ENCODE data around the gene SORCS3. TPM values are rescaled to one million over a fixed set of nuclear protein-coding genes. Genes with fewer than 3 reads are reported as not detected.

Gene SORCS3
- polyA plus RNA-seq, 4 donors, result 3.2 to 4.0 (median 3.7) TPM

DNA sequence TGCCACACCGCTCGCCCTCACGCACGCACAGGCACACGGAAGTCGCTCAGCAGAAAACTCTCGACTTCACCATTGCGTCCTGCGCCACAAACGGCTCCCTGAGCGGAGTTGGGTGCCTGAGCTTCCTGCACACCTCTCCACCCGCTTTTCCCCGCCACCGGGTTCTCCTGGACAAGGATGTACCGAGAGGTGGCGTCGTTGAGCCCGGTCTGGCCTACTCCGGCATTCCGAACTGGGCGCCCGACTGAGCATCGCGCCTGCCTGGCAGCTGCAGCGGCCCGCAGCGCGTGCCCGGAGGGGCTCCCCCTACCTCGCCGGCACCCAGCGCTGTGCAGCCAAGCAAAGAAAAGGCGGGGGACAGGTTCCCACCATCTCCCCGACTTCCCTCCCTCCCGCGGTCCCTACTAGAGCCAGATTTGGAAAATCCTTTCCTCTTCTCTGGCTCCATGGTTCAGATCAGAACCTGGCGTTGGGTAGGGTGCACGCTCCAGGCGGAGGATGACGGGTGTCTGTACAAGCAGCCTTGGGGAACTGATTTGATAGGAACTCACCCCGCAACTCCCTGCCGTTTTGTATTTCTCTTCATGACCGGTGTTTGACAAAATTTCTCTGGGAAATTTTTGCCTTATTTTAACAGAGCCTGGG is 1.7 kb downstream of the SORCS3 start:
- peak; percentile 65 to 71 (median 68) for DNase-seq (ENCODE audit: low read depth in 4 of 4, low spot score in 3 of 4)

DNA sequence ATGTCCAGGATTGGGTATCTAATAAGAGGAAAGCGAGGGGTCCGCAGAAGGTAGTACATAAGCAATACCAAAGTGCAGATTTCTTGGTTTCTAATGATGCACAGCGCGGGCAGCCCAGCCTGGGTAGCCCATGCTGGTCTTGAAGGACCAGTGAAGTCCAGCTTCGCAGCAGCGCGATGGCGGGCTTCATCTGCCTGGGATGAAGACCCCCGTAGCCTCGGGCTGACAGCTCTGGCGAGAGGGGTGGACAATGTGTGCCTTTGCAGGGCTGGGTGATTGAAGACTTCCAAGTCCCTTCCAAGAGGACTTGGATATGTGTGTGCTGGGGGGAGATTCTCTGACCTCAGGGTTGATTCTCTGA is 2.2 kb downstream of the SORCS3 start:
- DNase-seq (ENCODE audit: low read depth in 4 of 4, low spot score in 3 of 4), result no peak

DNA sequence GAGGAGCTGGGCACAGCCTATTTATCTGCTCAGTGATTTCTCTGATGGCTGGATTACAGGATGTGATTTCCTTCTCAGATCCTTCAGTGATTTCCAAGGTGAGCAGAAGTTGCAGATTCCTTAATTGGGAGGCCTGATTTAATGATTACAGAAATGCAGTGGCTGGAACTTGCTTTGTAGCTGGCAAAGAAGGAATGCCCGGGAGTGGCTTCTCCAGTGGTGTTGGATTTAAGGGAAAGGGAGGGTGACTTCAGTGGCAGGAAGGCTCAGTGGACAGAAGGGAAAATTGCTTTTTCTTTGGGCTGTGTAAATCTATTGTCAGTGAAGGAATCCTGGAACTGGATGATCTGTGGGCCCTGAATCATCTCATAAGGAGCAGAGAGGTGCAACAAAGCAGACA is 5.1 kb downstream of the SORCS3 start:
- no peak for DNase-seq (ENCODE audit: low read depth in 4 of 4, low spot score in 3 of 4)

DNA sequence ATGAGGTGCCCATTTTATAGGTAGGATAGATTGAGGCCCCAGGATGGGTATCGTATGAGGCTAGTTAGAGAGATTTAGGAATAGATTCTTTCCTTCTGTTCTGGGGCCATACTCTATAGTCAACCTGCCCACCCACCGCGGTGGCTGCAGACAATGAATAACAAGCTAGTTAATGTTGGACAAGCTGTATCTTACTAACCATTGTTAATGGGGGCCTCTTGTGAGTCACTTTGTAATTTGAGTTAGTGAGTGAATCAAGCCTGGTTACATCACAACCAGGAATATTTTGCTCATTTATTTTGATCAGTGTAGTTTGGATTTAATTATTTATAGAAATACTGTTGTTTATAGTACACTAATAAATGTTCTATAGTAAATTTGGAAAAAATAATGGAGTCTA is 7.3 kb downstream of the SORCS3 start:
- no peak for DNase-seq (ENCODE audit: low read depth in 4 of 4, low spot score in 3 of 4)

DNA sequence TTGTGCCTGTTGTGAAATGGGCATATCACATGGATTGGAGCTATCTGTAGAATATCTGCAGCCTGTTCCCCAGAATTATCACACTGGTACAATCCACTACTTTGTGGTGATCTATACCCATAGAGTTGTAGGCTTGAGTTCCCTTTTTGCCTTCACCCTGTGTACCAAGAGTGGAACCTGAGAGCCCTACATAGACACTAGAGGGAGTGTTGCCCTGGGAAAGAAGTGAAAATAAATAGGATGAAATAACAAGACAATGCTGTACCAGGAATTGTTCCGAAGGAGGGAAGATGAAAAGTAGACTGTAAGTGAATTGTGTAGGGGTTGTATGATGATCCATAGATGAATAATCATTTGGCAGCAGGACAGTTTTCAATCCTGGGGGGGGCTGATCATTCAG is 9.0 kb downstream of the SORCS3 start:
- no peak for DNase-seq (ENCODE audit: low read depth in 4 of 4, low spot score in 3 of 4)

DNA sequence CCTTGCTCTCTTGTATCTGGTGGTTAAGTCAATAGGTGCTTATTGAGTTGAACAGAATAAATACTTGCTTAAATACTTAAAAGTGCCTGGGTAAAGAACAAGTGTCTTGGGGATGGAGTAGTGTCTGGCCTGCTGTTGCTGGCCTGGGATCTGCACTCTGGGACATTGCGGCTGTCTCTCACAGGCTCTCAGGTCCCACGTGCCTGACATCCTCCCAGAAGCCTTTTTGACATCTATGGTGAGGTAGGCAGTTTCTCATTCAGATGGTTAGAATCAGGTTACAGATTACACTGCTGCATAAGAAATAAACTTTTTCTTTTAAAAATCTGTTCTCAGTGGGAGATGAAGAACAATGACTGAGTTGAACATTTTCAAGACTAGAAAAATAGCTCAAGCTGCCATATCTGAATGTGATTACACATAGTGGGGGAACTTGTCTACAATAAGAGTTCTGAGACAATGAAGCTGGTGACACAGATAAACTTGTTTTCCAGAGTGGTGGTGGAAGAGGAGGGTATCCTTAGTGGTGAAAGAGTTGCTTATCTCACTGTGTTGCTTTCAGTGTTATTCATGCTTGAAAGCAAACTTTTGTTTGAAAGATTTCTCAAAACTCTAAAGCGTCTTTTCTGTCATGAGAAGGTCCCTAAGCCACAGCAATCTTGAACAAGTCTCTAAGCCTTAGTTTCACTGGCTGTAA is 9.7 kb downstream of the SORCS3 start:
- no peak for DNase-seq (ENCODE audit: low read depth in 4 of 4, low spot score in 3 of 4)

GRCh38 chr10:104657036-104657435 is 15.9 kb downstream of the SORCS3 start:
- no peak for DNase-seq (ENCODE audit: low read depth in 4 of 4, low spot score in 3 of 4)

GRCh38 chr10:104657457-104657856 is 16.4 kb downstream of the SORCS3 start:
- no peak for DNase-seq (ENCODE audit: low read depth in 4 of 4, low spot score in 3 of 4)

GRCh38 chr10:104658067-104658466 is 17.0 kb downstream of the SORCS3 start:
- DNase-seq (ENCODE audit: low read depth in 4 of 4, low spot score in 3 of 4), result no peak

GRCh38 chr10:104659809-104660208 is 18.7 kb downstream of the SORCS3 start:
- DNase-seq (ENCODE audit: low read depth in 4 of 4, low spot score in 3 of 4), result no peak

DNA sequence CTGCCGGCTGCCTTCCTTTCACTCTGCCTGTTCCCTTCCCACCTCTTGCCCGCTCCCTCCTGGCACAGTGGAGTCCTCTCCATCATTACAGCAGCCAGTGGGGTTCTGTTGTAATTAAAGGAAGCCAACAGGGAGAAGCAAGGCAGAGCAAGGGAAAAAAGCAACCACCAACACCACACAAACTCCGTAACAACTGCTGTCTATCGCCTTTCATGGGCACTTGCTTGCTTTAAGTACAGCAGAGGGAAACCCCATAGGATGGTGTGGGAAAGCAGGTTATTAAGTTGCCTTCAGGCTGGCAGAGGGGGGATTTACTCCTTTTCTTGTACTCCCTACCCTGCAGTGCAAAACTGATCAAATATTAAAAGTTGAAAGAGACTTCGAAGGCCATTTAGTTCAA is 22.0 kb downstream of the SORCS3 start:
- no peak for DNase-seq (ENCODE audit: low read depth in 4 of 4, low spot score in 3 of 4)

DNA sequence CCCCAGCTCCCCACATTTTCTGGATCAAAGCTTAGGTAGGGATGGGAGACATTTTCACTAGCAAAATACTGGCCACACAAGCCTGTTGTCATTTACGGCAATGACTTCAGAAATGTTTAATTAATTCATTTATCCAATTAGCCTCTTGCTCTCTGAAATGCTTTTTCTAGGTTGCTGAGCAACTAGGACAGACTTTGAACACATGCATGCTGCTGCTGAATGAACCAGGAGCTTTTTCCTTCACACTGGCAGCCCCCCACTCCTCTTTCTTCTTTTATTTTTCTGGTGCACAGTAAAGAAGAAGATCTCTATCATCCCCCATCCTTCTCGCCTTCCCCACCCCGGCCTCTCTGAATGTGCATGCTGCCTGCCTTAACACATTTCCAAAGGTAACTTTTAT is 22.5 kb downstream of the SORCS3 start:
- no peak for DNase-seq (ENCODE audit: low read depth in 4 of 4, low spot score in 3 of 4)

- DNase-seq (ENCODE audit: low read depth in 4 of 4, low spot score in 3 of 4), result no peak
Measured at GRCh38 chr10:104664205-104664604, 23.1 kb downstream of the SORCS3 start.

DNA sequence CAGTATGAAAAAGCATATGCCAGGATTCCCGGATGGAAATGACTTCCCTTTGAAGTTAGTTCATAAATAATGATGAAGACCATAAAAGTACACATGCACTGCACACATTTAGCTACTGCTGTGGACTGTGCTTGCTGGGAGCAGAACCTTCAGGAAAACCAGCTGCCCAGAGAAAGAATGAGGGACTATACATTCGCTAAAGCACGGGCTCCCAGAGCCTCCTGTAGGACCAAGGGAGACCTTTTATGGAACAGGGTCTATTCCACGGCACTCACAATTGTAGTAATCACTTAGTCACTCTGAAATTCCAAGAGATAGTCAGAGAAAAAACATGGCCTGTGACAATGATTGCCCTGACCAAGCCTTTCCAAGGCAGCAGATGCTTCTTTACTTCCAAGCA is 24.1 kb downstream of the SORCS3 start:
- no peak for DNase-seq (ENCODE audit: low read depth in 4 of 4, low spot score in 3 of 4)

DNA sequence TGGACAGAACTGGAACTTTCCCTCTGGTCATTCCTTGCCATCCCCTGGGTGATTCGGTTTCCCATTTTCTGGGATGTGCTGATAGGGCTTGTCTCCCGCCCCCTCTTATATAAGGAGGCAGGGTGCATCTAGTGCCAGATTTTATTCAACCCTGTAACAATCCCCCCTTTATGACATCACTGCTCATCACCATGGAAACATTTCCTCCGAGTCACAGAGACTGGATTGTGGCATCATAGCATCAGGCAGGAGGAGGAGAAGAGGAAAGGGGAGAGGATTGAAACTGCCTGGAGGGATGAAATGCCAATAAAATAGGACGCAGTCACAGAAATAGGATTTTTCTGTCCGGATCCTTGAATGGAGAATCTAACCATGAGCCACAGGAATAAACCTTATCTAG is 25.0 kb downstream of the SORCS3 start:
- DNase-seq (ENCODE audit: low read depth in 4 of 4, low spot score in 3 of 4), result no peak

DNA sequence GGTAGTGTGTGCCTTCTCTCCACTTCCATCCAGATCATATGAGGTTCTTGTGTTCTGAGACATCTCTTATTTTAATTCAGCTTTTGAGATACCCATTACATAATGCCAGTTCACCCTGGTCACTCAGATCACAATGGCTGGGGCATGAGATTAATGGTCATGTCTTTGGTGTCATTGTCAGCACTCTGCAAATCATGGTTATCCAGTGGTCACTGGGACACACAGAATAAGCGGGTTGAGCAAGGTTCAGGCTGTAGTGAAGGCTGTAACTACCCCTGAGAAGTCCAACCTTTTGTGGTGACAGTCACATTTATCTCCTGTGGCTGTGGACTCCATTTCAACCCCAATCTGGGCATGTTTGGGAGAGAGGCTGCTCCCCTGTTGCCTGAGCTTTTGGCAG is 35.8 kb downstream of the SORCS3 start:
- no peak for DNase-seq (ENCODE audit: low read depth in 4 of 4, low spot score in 3 of 4)

- no peak for DNase-seq (ENCODE audit: low read depth in 4 of 4, low spot score in 3 of 4)
Measured at GRCh38 chr10:104678658-104679057, 37.6 kb downstream of the SORCS3 start.

DNA sequence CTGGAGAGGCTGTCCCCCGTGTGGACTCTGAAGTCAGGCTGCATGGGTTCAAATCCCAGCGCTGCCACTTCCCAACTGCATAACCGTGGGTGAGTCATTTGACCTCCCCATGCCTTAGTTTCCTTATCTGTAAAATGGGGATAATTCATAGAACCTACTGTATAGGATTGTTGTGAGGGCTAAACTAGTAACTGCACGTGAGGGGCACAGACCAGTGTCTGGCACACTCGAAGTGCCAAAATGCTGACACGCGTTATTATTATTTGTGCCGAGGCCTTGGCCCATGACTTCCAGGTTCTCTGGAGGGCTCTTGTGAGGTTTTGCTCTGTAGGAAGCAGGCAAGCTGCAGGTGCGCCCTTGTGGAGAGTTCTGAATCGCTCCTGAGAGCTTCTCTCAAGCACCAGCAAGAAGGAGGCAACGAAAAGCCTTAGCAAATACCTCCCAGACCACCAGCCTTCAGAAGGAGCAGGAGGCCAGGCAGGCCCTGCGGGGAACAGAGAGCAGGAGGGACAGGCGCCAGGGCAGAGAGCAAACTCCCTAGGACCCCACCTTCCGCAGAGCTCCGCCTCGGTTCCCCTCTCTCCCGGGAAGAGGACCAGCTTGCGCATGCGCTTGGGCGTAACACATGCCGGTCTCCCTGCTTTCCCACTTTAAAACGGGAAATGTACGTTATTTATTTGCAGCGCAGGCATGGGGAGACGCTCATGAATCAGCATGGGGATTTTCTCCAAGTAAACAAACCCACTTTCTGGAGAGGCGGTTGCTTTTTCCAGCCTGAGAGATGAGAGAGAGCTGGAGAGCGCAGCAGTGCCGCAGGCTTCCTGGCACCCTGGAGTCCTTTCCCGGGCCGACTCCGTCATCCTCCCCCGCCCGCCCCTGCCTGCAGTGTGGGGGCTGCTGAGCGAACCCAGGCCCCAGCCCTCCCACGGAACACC is 39.6 kb downstream of the SORCS3 start:
- DNase-seq (ENCODE audit: low read depth in 4 of 4, low spot score in 3 of 4), result peak; percentile 29 to 39 (median 34)

GRCh38 chr10:104681485-104681884 is 40.4 kb downstream of the SORCS3 start:
- no peak for DNase-seq (ENCODE audit: low read depth in 4 of 4, low spot score in 3 of 4)

GRCh38 chr10:104683567-104683966 is 42.5 kb downstream of the SORCS3 start:
- DNase-seq (ENCODE audit: low read depth in 4 of 4, low spot score in 3 of 4), result no peak

GRCh38 chr10:104686829-104687228 is 45.7 kb downstream of the SORCS3 start:
- no peak for DNase-seq (ENCODE audit: low read depth in 4 of 4, low spot score in 3 of 4)
